ENCODE results near the gene CLK3.
A peak's percentile ranks its signal among the peaks of the same experiment; 100 is the strongest.

CLK3 gene

GRCh38 chr15:74603789-74604705 lies 11.6 kb upstream of the CLK3 start:
- DNase-seq = no peak

- no peak for DNase-seq
These were observed 10.4 kb upstream of the CLK3 start for GRCh38 chr15:74604983-74605794.

- DNase-seq = no peak
These were observed 9.9 kb upstream of the CLK3 start for GRCh38 chr15:74605795-74606150.

GRCh38 chr15:74608786-74609185 lies 6.8 kb upstream of the CLK3 start:
- no peak for DNase-seq

GRCh38 chr15:74609938-74610301 lies 5.7 kb upstream of the CLK3 start:
- DNase-seq = no peak

- DNase-seq = no peak
These were observed 5.2 kb upstream of the CLK3 start for GRCh38 chr15:74610302-74610951.

- DNase-seq = no peak
These were observed 4.3 kb upstream of the CLK3 start for GRCh38 chr15:74611341-74611740.

- no peak for DNase-seq
These were observed 3.8 kb upstream of the CLK3 start for GRCh38 chr15:74611834-74612233.

- no peak for DNase-seq
These were observed 3.0 kb upstream of the CLK3 start for GRCh38 chr15:74612677-74613076.

- no peak for DNase-seq
These were observed 2.3 kb upstream of the CLK3 start for GRCh38 chr15:74613089-74613952.

- DNase-seq = no peak
These were observed 1.5 kb upstream of the CLK3 start for GRCh38 chr15:74613953-74614743.

GRCh38 chr15:74614744-74615507 lies 710 bp upstream of the CLK3 start:
- peak; percentile 90 for DNase-seq

GRCh38 chr15:74616366-74616939 lies 817 bp downstream of the CLK3 start:
- peak; percentile 76 for DNase-seq

- no peak for DNase-seq
These were observed 1.4 kb downstream of the CLK3 start for GRCh38 chr15:74616996-74617395.

- DNase-seq = no peak
These were observed 3.4 kb downstream of the CLK3 start for GRCh38 chr15:74618841-74619596.

GRCh38 chr15:74619916-74620635 lies 4.4 kb downstream of the CLK3 start:
- DNase-seq = no peak

- peak; percentile 73 for DNase-seq
These were observed 5.3 kb downstream of the CLK3 start for GRCh38 chr15:74620636-74621545.

- no peak for DNase-seq
These were observed 5.9 kb downstream of the CLK3 start for GRCh38 chr15:74621546-74621920.
